K562 (cell line): ENCODE results near the gene EGF. TPM values are rescaled to one million over a fixed set of nuclear protein-coding genes. Genes with fewer than 3 reads are reported as not detected.

Experiments used
- ATAC-seq: fragments of 200-7000 bp; cut with Tn5 transposase; 3 replicates; pipeline ENCODE4 v1.9.1; 2020; ENCODE audit warnings: moderate library complexity
- BruUV-seq: library from RNA; stranded (reverse); fragments of 400-500 nt; replicated peaks from 2 replicates; lab custom pipeline; 2021; lab: Mats Ljungman, UMichigan
- CTCF ChIA-PET: fragments of 300-600 bp; formaldehyde crosslinking; extraction: SDS; loops from one replicate; lab custom pipeline; 2021; ENCODE audit warnings: low intra/inter-chr PET ratio; lab: Yijun Ruan, JAX
- POLR2A ChIA-PET: fragments of 300-600, 350-650 bp; sonication (Branson Sonifier 250); formaldehyde crosslinking; extraction: SDS; loops from one replicate; lab custom pipeline; 2021; ENCODE audit warnings: antibody characterized with exemption, inconsistent platforms; lab: Yijun Ruan, JAX
- DNase-seq, 4 experiments: peaks; one replicate each; pipeline versions ENCODE4 v3.0.0 to v3.0.0-alpha.2; 2011 to 2018; ENCODE audit warnings: low spot score in 3 of 4, mixed read lengths in 3 of 4; ENCODE audit errors: extremely low read depth in 1 of 4
- FAIRE-seq: peaks from 2 replicates; lab custom pipeline; 2011; peaks lifted over from hg19 to GRCh38; lab: Jason Lieb, UNC
- H2AFZ ChIP-seq: 2 replicates; pipeline ENCODE4 v1.6.0; 2011; ENCODE audit warnings: low read depth, low read length, control low read depth, inconsistent platforms
- H3K27ac ChIP-seq: fragments of 200-600 bp; 3 replicates; pipeline ENCODE4 v1.8.0; 2011; ENCODE audit warnings: low read depth, mild to moderate bottlenecking, control low read depth, inconsistent platforms, low read length, moderate library complexity, mixed read lengths; ENCODE audit errors: extremely low read depth
- H3K27me3 ChIP-seq, 2 experiments: fragments of 300-600 bp in 1 of 2; 2 replicates in 1 of 2; 3 replicates in 1 of 2; pipeline versions ENCODE4 v1.6.0 to v1.8.0; 2011; ENCODE audit warnings: inconsistent platforms in 2 of 2, low read length in 2 of 2, mild to moderate bottlenecking in 1 of 2, mixed read lengths in 1 of 2, moderate library complexity in 1 of 2; ENCODE audit not compliant: control insufficient read depth in 2 of 2, insufficient read depth in 2 of 2
- H3K36me3 ChIP-seq: fragments of 300-600 bp; 3 replicates; pipeline ENCODE4 v1.8.0; 2011; ENCODE audit warnings: mild to moderate bottlenecking, low read length, inconsistent platforms; ENCODE audit not compliant: control insufficient read depth, insufficient read depth
- H3K4me1 ChIP-seq, 2 experiments: fragments of 200-600 bp in 1 of 2; replicated peaks in 1 of 2; 2 replicates in 1 of 2; 3 replicates in 1 of 2; pipeline versions ENCODE4 v1.5.1 to v1.8.0; 2011; ENCODE audit warnings: inconsistent platforms in 2 of 2, low read length in 2 of 2, mild to moderate bottlenecking in 1 of 2, mixed read lengths in 1 of 2, moderate library complexity in 1 of 2; ENCODE audit not compliant: control insufficient read depth in 2 of 2, insufficient read depth in 2 of 2
- H3K4me2 ChIP-seq: 2 replicates; pipeline ENCODE4 v1.6.1; 2011; ENCODE audit warnings: low read length, control low read depth, inconsistent platforms, mixed read lengths; ENCODE audit not compliant: insufficient read depth
- H3K4me3 ChIP-seq: fragments of 200-600 bp; sonication (generic), shearing (Covaris generic); 2 replicates; pipeline ENCODE4 v1.5.1; 2016; ENCODE audit warnings: control low read depth, inconsistent platforms
- H3K79me2 ChIP-seq: fragments of 200-600 bp; 3 replicates; pipeline ENCODE4 v1.8.0; 2011; ENCODE audit warnings: low read length, inconsistent platforms; ENCODE audit not compliant: control insufficient read depth, insufficient read depth
- H3K9ac ChIP-seq, 2 experiments: 2 replicates each; pipeline versions ENCODE4 v1.6.0 to v1.6.1; 2011; ENCODE audit warnings: low read depth in 2 of 2, low read length in 2 of 2, control low read depth in 1 of 2, inconsistent platforms in 1 of 2, mild to moderate bottlenecking in 1 of 2, mixed read lengths in 1 of 2; ENCODE audit not compliant: insufficient read depth in 1 of 2
- H3K9me1 ChIP-seq: one replicate; pipeline ENCODE4 v1.6.0; 2011; ENCODE audit warnings: inconsistent platforms, mild to moderate bottlenecking, low read length, moderate library complexity; ENCODE audit not compliant: control insufficient read depth, insufficient read depth
- H3K9me3 ChIP-seq: replicated peaks from 2 replicates; pipeline ENCODE4 v1.5.1; 2011; ENCODE audit warnings: low read depth, low read length, inconsistent platforms; ENCODE audit not compliant: control insufficient read depth, insufficient read depth
- H4K20me1 ChIP-seq: replicated peaks from 2 replicates; pipeline ENCODE4 v1.6.1; 2011; ENCODE audit warnings: low read length, inconsistent platforms, mixed read lengths; ENCODE audit not compliant: control insufficient read depth, insufficient read depth
- BRD4 ChIP-seq: fragments of 200-600 bp; sonication (generic); IDR thresholded peaks from 2 replicates; pipeline ENCODE4 v1.6.1; 2017; ENCODE audit warnings: inconsistent platforms
- CEBPG ChIP-seq, 3 experiments: fragments of 200-800 bp in 1 of 3; sonication (Bioruptor generic) in 1 of 3; sonication (generic) in 1 of 3; formaldehyde crosslinking in 1 of 3; IDR thresholded peaks in 2 of 3; conservative IDR thresholded peaks in 1 of 3; 2 replicates each; pipeline versions ENCODE4 v1.6.1 to v1.8.0; 2016 to 2022; ENCODE audit warnings: missing compliant biosample characterization in 2 of 3, missing genetic modification characterization in 2 of 3, mild to moderate bottlenecking in 1 of 3, missing genetic modification reagents in 1 of 3
- CREM ChIP-seq: IDR thresholded peaks from 2 replicates; pipeline ENCODE4 v1.6.1; 2014; ENCODE audit warnings: antibody characterized with exemption, low read depth
- CTBP1 ChIP-seq: fragments of 450-650 bp; IDR thresholded peaks from 2 replicates; pipeline ENCODE4 v1.6.1; 2016; ENCODE audit warnings: borderline replicate concordance
- EHMT2 ChIP-seq: fragments of 450-650 bp; IDR thresholded peaks from 2 replicates; pipeline ENCODE4 v1.6.1; 2018; ENCODE audit warnings: antibody characterized with exemption
- GTF2E2 ChIP-seq: fragments of 200-800 bp; sonication (Bioruptor generic); IDR thresholded peaks from 2 replicates; pipeline ENCODE4 v1.6.1; 2016; ENCODE audit warnings: missing genetic modification characterization, missing compliant biosample characterization
- KAT7 ChIP-seq: sonication (generic); formaldehyde crosslinking; IDR thresholded peaks from 2 replicates; pipeline ENCODE4 v1.8.0; 2022; ENCODE audit warnings: missing genetic modification reagents, mild to moderate bottlenecking, borderline replicate concordance
- KLF10 ChIP-seq: fragments of 250-450 bp; sonication (Bioruptor Pico); IDR thresholded peaks from 2 replicates; pipeline ENCODE4 v1.6.1; 2021; ENCODE audit warnings: matching md5 sums
- RNF2 ChIP-seq: sonication (generic); IDR thresholded peaks from 2 replicates; pipeline ENCODE4 v1.6.1; 2016
- SIN3A ChIP-seq, 2 experiments: fragments of 150-350 bp in 1 of 2; IDR thresholded peaks; 2 replicates each; pipeline ENCODE4 v1.6.1; 2011 to 2016; ENCODE audit warnings: borderline replicate concordance in 2 of 2, low read depth in 2 of 2, low read length in 2 of 2, mild to moderate bottlenecking in 2 of 2, moderate library complexity in 2 of 2; ENCODE audit not compliant: control insufficient read depth in 1 of 2
- WGBS: fragments of 100-300 bp; shearing (Covaris generic); methylation state at CpG from one replicate; pipeline ENCODE4 v1.1.6; 2016; ENCODE audit warnings: low coverage, mixed read lengths; ENCODE audit not compliant: insufficient coverage; ENCODE audit errors: missing lambda C conversion rate; 5-methylcytosine and 5-hydroxymethylcytosine counted together
- in situ Hi-C: fragments of 300-500 bp; cut with MboI; formaldehyde crosslinking; loops from 4 replicates; pipeline ENCODE4 v1.15.0; 2018; ENCODE audit warnings: inconsistent platforms, mixed read lengths
- intact Hi-C: fragments of 100-400 bp; cut with micrococcal nuclease; formaldehyde crosslinking; loops from 2 replicates; pipeline ENCODE4 v1.14.2; 2022
- polyA plus RNA-seq, 8 experiments: library from polyadenylated mRNA; depleted of rRNA in 4 of 8; stranded (reverse) in 5 of 8; unstranded in 3 of 8; fragments of >200 nt; fragmentation: Nextera tagmentation in 2 of 8; fragmentation: Illumina TruSeq in 1 of 8; extraction: Ambion mirVana in 2 of 8; extraction: Trizol in 1 of 8; gene quantifications; 2 replicates each; pipeline versions ENCODE4 v1.2.1 to v1.2.3, GENCODE V29; 2011 to 2014; ENCODE audit warnings: inconsistent platforms in 1 of 8, missing spikeins in 1 of 8
- total RNA-seq, 7 experiments: library from RNA; depleted of rRNA in 6 of 7; stranded (reverse); fragments of >200 nt in 6 of 7; fragmentation: Illumina TruSeq in 2 of 7; extraction: Trizol in 2 of 7; gene quantifications; 2 replicates each; pipeline versions ENCODE4 v1.2.1 to v1.2.3, GENCODE V29; 2011 to 2021; ENCODE audit warnings: low replicate concordance in 1 of 7
- TF ChIP-seq, protein P1 (sequence below), 2 experiments: IDR thresholded peaks; 2 replicates each; pipeline ENCODE4 v1.6.1; 2011; ENCODE audit warnings: borderline replicate concordance in 1 of 2, control low read depth in 1 of 2, low read depth in 1 of 2, low read length in 1 of 2, mild to moderate bottlenecking in 1 of 2, mixed read lengths in 1 of 2, moderate library complexity in 1 of 2; ENCODE audit not compliant: insufficient read depth in 1 of 2, insufficient read length in 1 of 2, poor library complexity in 1 of 2, severe bottlenecking in 1 of 2; ENCODE audit errors: extremely low read depth in 1 of 2
- TF ChIP-seq, protein P2 (sequence below): fragments of 250-450 bp; sonication (Bioruptor Pico); IDR thresholded peaks from 2 replicates; pipeline ENCODE4 v1.5.0; 2020; ENCODE audit warnings: mild to moderate bottlenecking, borderline replicate concordance

Gene EGF
- total and polyA plus RNA-seq, 9 of the 15 experiments (the other 6 are each of a cell fraction or from before 2014, with no cell fraction given), result 0.32 to 3.1 (median 1.3) TPM

DNA sequence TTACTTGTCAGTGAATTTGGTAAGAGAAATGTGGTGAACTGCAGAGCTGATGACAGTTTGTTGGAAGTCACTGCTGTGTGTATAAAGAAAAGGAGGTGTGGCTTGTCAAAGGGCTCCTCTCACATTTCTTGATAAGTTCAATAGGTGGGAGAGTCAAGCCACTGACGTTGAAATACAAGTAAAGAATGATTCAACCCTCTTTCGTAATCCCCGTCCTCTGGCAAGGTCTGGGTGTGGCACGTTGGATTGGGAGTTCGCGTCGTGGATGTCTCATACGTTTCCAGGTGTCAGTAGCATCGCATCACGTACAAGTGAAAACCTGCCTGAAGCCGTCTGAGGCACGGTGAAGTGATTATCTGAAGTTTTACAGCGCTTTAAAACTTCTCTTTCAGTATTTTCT lies 76.4 kb downstream of the EGF start (continued):
- TF ChIP-seq, protein P1, sequence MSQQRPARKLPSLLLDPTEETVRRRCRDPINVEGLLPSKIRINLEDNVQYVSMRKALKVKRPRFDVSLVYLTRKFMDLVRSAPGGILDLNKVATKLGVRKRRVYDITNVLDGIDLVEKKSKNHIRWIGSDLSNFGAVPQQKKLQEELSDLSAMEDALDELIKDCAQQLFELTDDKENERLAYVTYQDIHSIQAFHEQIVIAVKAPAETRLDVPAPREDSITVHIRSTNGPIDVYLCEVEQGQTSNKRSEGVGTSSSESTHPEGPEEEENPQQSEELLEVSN (IDR thresholded peaks at IDR 0.05; ENCODE audit: borderline replicate concordance in 1 of 2, extremely low read depth in 1 of 2, insufficient read depth in 1 of 2, insufficient read length in 1 of 2, low read depth in 1 of 2, low read length in 1 of 2, poor library complexity in 1 of 2, severe bottlenecking in 1 of 2), result no peak
- TF ChIP-seq CREM, result peak; percentile 41; the same call in 1 of the 2 replicates
- TF ChIP-seq CTBP1, result 0 out of 2 replicates have a peak, but pooled peaks have one; percentile 32
- TF ChIP-seq CEBPG (CRISPR knock-in tag; IDR thresholded peaks at IDR 0.05), result no peak; the same call in 1 of the 2 replicates
- TF ChIP-seq CEBPG (tag; conservative IDR thresholded peaks at IDR 0.05 in 1 of 2, IDR thresholded peaks at IDR 0.05 in 1 of 2), result peak in 1 of 2 experiments; percentile 77; a peak in 2 of 4 replicates

DNA sequence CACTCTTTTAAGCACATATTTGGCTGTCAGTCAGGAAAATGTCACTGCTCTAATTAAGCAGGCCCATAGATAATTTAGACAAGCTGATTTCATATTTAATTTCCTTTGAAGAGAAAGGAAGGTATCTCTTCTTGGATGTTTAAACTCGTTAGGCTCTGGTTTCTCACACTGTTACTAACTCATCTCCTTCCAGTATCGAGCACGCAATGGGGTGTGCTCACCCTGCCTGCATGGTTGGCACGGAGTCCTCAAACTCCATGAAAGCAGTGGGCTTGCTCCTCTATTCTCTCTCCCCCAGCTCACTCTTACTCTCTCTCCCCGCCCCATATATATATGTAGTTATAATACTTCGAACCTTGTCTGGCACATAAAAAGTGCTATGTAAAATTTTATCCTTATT lies 76.9 kb downstream of the EGF start:
- ATAC-seq (no peak), FAIRE-seq (no peak), DNase-seq (no peak)
- no peaks in the 10 kb centered on the region for H3K79me2 ChIP-seq
- no peak for TF ChIP-seq SIN3A (IDR thresholded peaks at IDR 0.05; ENCODE audit: borderline replicate concordance in 2 of 2, control insufficient read depth in 1 of 2, low read depth in 2 of 2, low read length in 2 of 2)
- TF ChIP-seq RNF2, result no peak
- no peak for TF ChIP-seq KAT7
- no peak for TF ChIP-seq KLF10 (CRISPR knock-in tag)
- no peak for TF ChIP-seq EHMT2
- TF ChIP-seq, protein P2, sequence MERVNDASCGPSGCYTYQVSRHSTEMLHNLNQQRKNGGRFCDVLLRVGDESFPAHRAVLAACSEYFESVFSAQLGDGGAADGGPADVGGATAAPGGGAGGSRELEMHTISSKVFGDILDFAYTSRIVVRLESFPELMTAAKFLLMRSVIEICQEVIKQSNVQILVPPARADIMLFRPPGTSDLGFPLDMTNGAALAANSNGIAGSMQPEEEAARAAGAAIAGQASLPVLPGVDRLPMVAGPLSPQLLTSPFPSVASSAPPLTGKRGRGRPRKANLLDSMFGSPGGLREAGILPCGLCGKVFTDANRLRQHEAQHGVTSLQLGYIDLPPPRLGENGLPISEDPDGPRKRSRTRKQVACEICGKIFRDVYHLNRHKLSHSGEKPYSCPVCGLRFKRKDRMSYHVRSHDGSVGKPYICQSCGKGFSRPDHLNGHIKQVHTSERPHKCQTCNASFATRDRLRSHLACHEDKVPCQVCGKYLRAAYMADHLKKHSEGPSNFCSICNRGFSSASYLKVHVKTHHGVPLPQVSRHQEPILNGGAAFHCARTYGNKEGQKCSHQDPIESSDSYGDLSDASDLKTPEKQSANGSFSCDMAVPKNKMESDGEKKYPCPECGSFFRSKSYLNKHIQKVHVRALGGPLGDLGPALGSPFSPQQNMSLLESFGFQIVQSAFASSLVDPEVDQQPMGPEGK (CRISPR knock-in tag), result no peak
- no peak for TF ChIP-seq BRD4
- no peak for TF ChIP-seq GTF2E2 (tag)
- WGBS, result 13% methylated on average over 6 of the region's 6 CpGs
- no peaks in the 10 kb centered on the region for H3K9me3 ChIP-seq
- H3K9ac ChIP-seq, result no peak overlapping the region
- POLR2A ChIA-PET, result no interaction called here
- no peaks in the 10 kb centered on the region for H3K36me3 ChIP-seq
- intact Hi-C loops (loop anchor here (10.0 kb wide), 1 partner anchor 1645 kb away; no protein-coding TSS in a partner anchor), in situ Hi-C loops (loop anchor here (10.0 kb wide), 1 partner anchor 565 kb away; no protein-coding TSS in a partner anchor)
- H4K20me1 ChIP-seq, result no peaks in the 10 kb centered on the region
- no peak overlapping the region for H3K4me2 ChIP-seq
- peaks cover 0 to 5% of the 10 kb centered on the region in 2 experiments; a peak in 3 of 5 replicates for H3K27me3 ChIP-seq
- H3K9me1 ChIP-seq, result no peaks in the 10 kb centered on the region
- CTCF ChIA-PET, result no interaction called here
- H3K4me3 ChIP-seq, result no peak overlapping the region
- no peaks in the 10 kb centered on the region; a peak in 2 of 5 replicates for H3K4me1 ChIP-seq
- H2AFZ ChIP-seq, result no peak overlapping the region
- BruUV-seq, result no TSS peak
- no peak overlapping the region for H3K27ac ChIP-seq
